ENCODE measurements around the gene RGS6. TPM values are rescaled to one million over a fixed set of nuclear protein-coding genes. Genes with fewer than 3 reads are reported as not detected.

The RGS6 gene
- total RNA-seq, 1 donor from 2014 or later: 0.24 TPM

GRCh38 chr14:72552236-72552635, 620.0 kb downstream of the RGS6 start:
- H3K36me3 Mint-ChIP-seq (ENCODE audit: unreplicated experiment): no peaks in the 10 kb centered on the region
- H3K9me3 Mint-ChIP-seq (ENCODE audit: unreplicated experiment): no peaks in the 10 kb centered on the region
- TF ChIP-seq CTCF (IDR thresholded peaks at IDR 0.05): no peak
- no peak for DNase-seq (ENCODE audit: extremely low spot score, unreplicated experiment)
- no peaks in the 10 kb centered on the region for H3K4me1 Mint-ChIP-seq (ENCODE audit: unreplicated experiment)
- H3K4me3 Mint-ChIP-seq (ENCODE audit: unreplicated experiment): no peak overlapping the region
- H3K27me3 Mint-ChIP-seq (ENCODE audit: unreplicated experiment): peaks cover 7% of the 10 kb centered on the region
- no peak overlapping the region for H3K27ac Mint-ChIP-seq (ENCODE audit: unreplicated experiment)

- Mint-ChIP-seq H3K4me3 (ENCODE audit: unreplicated experiment) (no peak overlapping the region), H3K4me1 (ENCODE audit: unreplicated experiment) (peaks cover under 1% of the 10 kb centered on the region), H3K36me3 (ENCODE audit: unreplicated experiment) (no peaks in the 10 kb centered on the region), H3K27ac (ENCODE audit: unreplicated experiment) (no peak overlapping the region), H3K27me3 (ENCODE audit: unreplicated experiment) (peaks cover 7% of the 10 kb centered on the region), H3K9me3 (ENCODE audit: unreplicated experiment) (no peaks in the 10 kb centered on the region)
- DNase-seq (ENCODE audit: extremely low spot score, unreplicated experiment): no peak
- no peak for TF ChIP-seq CTCF (IDR thresholded peaks at IDR 0.05)
These were observed 620.9 kb downstream of the RGS6 start for GRCh38 chr14:72553161-72553560.

- H3K27ac Mint-ChIP-seq (ENCODE audit: unreplicated experiment): no peak overlapping the region
- no peaks in the 10 kb centered on the region for H3K9me3 Mint-ChIP-seq (ENCODE audit: unreplicated experiment)
- no peak overlapping the region for H3K4me3 Mint-ChIP-seq (ENCODE audit: unreplicated experiment)
- H3K4me1 Mint-ChIP-seq (ENCODE audit: unreplicated experiment): peaks cover 2% of the 10 kb centered on the region
- peaks cover 7% of the 10 kb centered on the region for H3K27me3 Mint-ChIP-seq (ENCODE audit: unreplicated experiment)
- no peaks in the 10 kb centered on the region for H3K36me3 Mint-ChIP-seq (ENCODE audit: unreplicated experiment)
- no peak for TF ChIP-seq CTCF (IDR thresholded peaks at IDR 0.05)
- DNase-seq (ENCODE audit: extremely low spot score, unreplicated experiment): no peak
These were observed 621.4 kb downstream of the RGS6 start for GRCh38 chr14:72553656-72554055.

GRCh38 chr14:72554401-72554800, 622.2 kb downstream of the RGS6 start:
- Mint-ChIP-seq H3K36me3 (ENCODE audit: unreplicated experiment) (no peaks in the 10 kb centered on the region), H3K4me1 (ENCODE audit: unreplicated experiment) (peaks cover 10% of the 10 kb centered on the region), H3K9me3 (ENCODE audit: unreplicated experiment) (no peaks in the 10 kb centered on the region), H3K27ac (ENCODE audit: unreplicated experiment) (no peak overlapping the region), H3K27me3 (ENCODE audit: unreplicated experiment) (peaks cover 7% of the 10 kb centered on the region), H3K4me3 (ENCODE audit: unreplicated experiment) (no peak overlapping the region)
- no peak for TF ChIP-seq CTCF (IDR thresholded peaks at IDR 0.05)
- DNase-seq (ENCODE audit: extremely low spot score, unreplicated experiment): no peak

GRCh38 chr14:72554994-72555608, 622.9 kb downstream of the RGS6 start:
- H3K9me3 Mint-ChIP-seq (ENCODE audit: unreplicated experiment): no peaks in the 10 kb centered on the region
- H3K4me3 Mint-ChIP-seq (ENCODE audit: unreplicated experiment): no peak overlapping the region
- H3K4me1 Mint-ChIP-seq (ENCODE audit: unreplicated experiment): peaks cover 11% of the 10 kb centered on the region
- peak; percentile 21 for TF ChIP-seq CTCF (IDR thresholded peaks at IDR 0.05)
- DNase-seq (ENCODE audit: extremely low spot score, unreplicated experiment): no peak
- H3K36me3 Mint-ChIP-seq (ENCODE audit: unreplicated experiment): no peaks in the 10 kb centered on the region
- peaks cover 7% of the 10 kb centered on the region for H3K27me3 Mint-ChIP-seq (ENCODE audit: unreplicated experiment)
- H3K27ac Mint-ChIP-seq (ENCODE audit: unreplicated experiment): no peak overlapping the region

Data from osteocyte (in vitro differentiated cells).